GM12892 (cell line): ENCODE results near the gene YTHDF1.

Source experiments
- POLR2A ChIP-seq: IDR thresholded peaks from 2 replicates; pipeline ENCODE4 v1.6.1; 2011; ENCODE audit warnings: low read depth, low read length, control low read depth
- POLR2AphosphoS5 ChIP-seq: IDR thresholded peaks from 2 replicates; pipeline ENCODE4 v1.6.1; 2011; ENCODE audit warnings: low read depth, low read length, control low read depth
- TAF1 ChIP-seq: IDR thresholded peaks from 2 replicates; pipeline ENCODE4 v1.6.1; 2011; ENCODE audit warnings: low read depth, mild to moderate bottlenecking, control low read depth, low read length, borderline replicate concordance

DNA sequence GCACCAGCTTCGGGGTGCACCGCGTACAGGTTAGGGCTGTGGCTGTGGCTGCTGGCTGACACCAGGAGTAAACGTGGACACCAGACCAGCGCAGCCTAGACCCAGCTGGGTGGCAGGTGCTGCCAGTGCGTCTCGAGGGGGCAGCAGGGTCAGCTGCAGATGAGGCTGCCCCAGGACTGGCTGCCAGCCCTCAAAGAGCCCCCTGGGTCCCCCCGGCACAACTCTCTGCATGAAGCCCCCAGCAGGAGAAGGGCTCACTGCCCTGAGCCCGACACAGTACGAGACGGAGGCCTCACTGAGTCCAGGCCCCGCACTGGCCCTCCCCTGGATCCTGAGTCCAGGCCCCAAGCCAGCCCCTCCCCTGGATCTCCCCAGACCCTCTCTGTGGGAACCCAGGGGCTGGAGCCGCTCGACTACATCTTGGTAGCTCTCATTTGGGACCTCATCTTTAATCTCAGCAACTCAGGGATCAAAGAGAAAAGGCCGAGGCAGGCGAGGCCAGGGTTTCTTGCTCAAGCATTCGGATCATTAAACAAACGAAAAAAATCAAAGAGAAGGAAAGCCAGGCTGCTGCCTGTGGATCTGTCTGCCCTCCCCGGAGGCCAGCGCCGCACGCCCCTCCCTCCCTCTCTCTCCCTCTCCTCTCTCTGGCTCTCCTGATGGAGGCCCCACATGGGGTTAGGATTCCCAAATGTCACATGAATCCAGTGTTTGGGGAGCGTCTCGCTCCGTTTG, 45.3 kb upstream of the YTHDF1 start:
- no peak for TF ChIP-seq POLR2A
- TF ChIP-seq POLR2AphosphoS5: no peak
- TF ChIP-seq TAF1: no peak
